ENCODE data around the gene ANKRD34A. TPM values are rescaled to one million over a fixed set of nuclear protein-coding genes. Genes with fewer than 3 reads are reported as not detected.

Gene ANKRD34A
- total RNA-seq, 1 donor from 2014 or later, result 0.94 TPM

GRCh38 chr1:145967288-145967687, 2.9 kb upstream of the ANKRD34A start:
- DNase-seq (ENCODE audit: low spot score in 2 of 2, unreplicated experiment in 2 of 2), result no peak
- peaks cover 23% of the 10 kb centered on the region for H3K4me1 Mint-ChIP-seq
- peaks cover 6% of the 10 kb centered on the region for H3K27me3 Mint-ChIP-seq (ENCODE audit: low read depth)
- no peak for TF ChIP-seq CTCF (IDR thresholded peaks at IDR 0.05; ENCODE audit: unreplicated experiment)
- peaks cover 8% of the 10 kb centered on the region for H3K9me3 Mint-ChIP-seq
- peaks cover 5% of the 10 kb centered on the region for H3K36me3 Mint-ChIP-seq
- H3K4me3 Mint-ChIP-seq, result no peak overlapping the region
- H3K27ac Mint-ChIP-seq, result no peak overlapping the region

- DNase-seq (ENCODE audit: low spot score in 2 of 2, unreplicated experiment in 2 of 2), result no peak
- Mint-ChIP-seq H3K27ac (peak overlapping the region; percentile 82), H3K27me3 (ENCODE audit: low read depth) (peaks cover 26% of the 10 kb centered on the region), H3K4me3 (peak overlapping the region; percentile 84), H3K4me1 (peaks cover 39% of the 10 kb centered on the region), H3K9me3 (peaks cover 8% of the 10 kb centered on the region), H3K36me3 (peaks cover 5% of the 10 kb centered on the region)
- no peak for TF ChIP-seq CTCF (IDR thresholded peaks at IDR 0.05; ENCODE audit: unreplicated experiment)
Measured at GRCh38 chr1:145965119-145965744, 857 bp upstream of the ANKRD34A start.

GRCh38 chr1:145963265-145964019, 933 bp downstream of the ANKRD34A start:
- DNase-seq (ENCODE audit: low spot score in 2 of 2, unreplicated experiment in 2 of 2), result no peak
- Mint-ChIP-seq H3K4me1 (peaks cover 40% of the 10 kb centered on the region), H3K27me3 (ENCODE audit: low read depth) (peaks cover 44% of the 10 kb centered on the region)

GRCh38 chr1:145962157-145963102, 1.9 kb downstream of the ANKRD34A start:
- DNase-seq (ENCODE audit: low spot score in 2 of 2, unreplicated experiment in 2 of 2), result no peak

More at GRCh38 chr1:145963265-145964019, 933 bp downstream of the ANKRD34A start:
- no peak for TF ChIP-seq CTCF (IDR thresholded peaks at IDR 0.05; ENCODE audit: unreplicated experiment)
- peak overlapping the region; percentile 84 for H3K4me3 Mint-ChIP-seq
- peaks cover 8% of the 10 kb centered on the region for H3K9me3 Mint-ChIP-seq
- peaks cover 5% of the 10 kb centered on the region for H3K36me3 Mint-ChIP-seq
- peak overlapping the region; percentile 82 for H3K27ac Mint-ChIP-seq

More at GRCh38 chr1:145962157-145963102, 1.9 kb downstream of the ANKRD34A start:
- Mint-ChIP-seq H3K36me3 (no peaks in the 10 kb centered on the region), H3K27ac (no peak overlapping the region), H3K4me3 (peak overlapping the region; percentile 86), H3K9me3 (peaks cover 1% of the 10 kb centered on the region), H3K27me3 (ENCODE audit: low read depth) (peaks cover 49% of the 10 kb centered on the region), H3K4me1 (peaks cover 45% of the 10 kb centered on the region)
- TF ChIP-seq CTCF (IDR thresholded peaks at IDR 0.05; ENCODE audit: unreplicated experiment), result no peak
